ENCODE measurements around the gene GRM4. TPM values are rescaled to one million over a fixed set of nuclear protein-coding genes. Genes with fewer than 3 reads are reported as not detected.
A peak's percentile ranks its signal among the peaks of the same experiment; 100 is the strongest.

Gene GRM4
- total and polyA plus RNA-seq, 8 donors: 0.30 to 0.70 (median 0.43) TPM; not detected in 2

DNA sequence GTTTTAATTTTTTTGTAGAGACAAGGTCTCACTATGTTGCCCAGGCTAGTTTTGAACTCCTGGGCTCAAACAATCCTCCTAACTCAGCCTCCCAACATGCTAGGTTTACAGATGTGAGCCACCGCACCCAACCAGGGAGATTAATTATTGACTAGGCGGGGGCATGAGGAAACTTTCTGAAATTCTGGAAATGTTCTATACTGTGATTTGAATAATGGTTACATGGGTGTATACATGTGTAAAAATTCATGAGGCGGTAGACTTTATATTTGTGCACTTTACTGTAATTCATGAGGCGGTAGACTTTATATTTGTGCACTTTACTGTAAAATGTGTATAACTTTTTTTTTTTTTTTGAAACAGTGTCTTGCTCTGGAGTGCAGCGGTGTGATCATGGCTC lies 147.2 kb downstream of the GRM4 start:
- DNase-seq (no peak), ATAC-seq (no peak)
- peaks cover 0 to 4% of the 10 kb centered on the region in 2 donors for H3K9me3 ChIP-seq
- H3K27ac ChIP-seq: no peak overlapping the region
- intact Hi-C loops (cut with DNase I): no loop called here
- no peaks in the 10 kb centered on the region for H3K4me1 ChIP-seq
- TF ChIP-seq CTCF (IDR thresholded peaks at IDR 0.05): no peak
- H3K4me3 ChIP-seq: no peak overlapping the region
- peaks cover 0 to 16% of the 10 kb centered on the region in 2 donors for H3K27me3 ChIP-seq
- no peaks in the 10 kb centered on the region for H3K36me3 ChIP-seq

- no peak overlapping the region for H3K27ac ChIP-seq
- H3K36me3 ChIP-seq: no peaks in the 10 kb centered on the region
- DNase-seq (no peak), ATAC-seq (no peak)
- intact Hi-C loops (cut with DNase I): no loop called here
- H3K4me1 ChIP-seq: no peaks in the 10 kb centered on the region
- H3K4me3 ChIP-seq: no peak overlapping the region
- no peak for TF ChIP-seq CTCF (IDR thresholded peaks at IDR 0.05)
- H3K9me3 ChIP-seq: peaks cover 0 to 4% of the 10 kb centered on the region in 2 donors
- H3K27me3 ChIP-seq: peaks cover 0 to 22% of the 10 kb centered on the region in 2 donors
Observed at GRCh38 chr6:33997265-33997664, 148.6 kb downstream of the GRM4 start.

- ATAC-seq (no peak), DNase-seq (no peak)
- Histone ChIP-seq H3K9me3 (peaks cover 0 to 4% of the 10 kb centered on the region in 2 donors), H3K4me1 (no peaks in the 10 kb centered on the region), H3K27ac (no peak overlapping the region), H3K4me3 (no peak overlapping the region), H3K36me3 (no peaks in the 10 kb centered on the region), H3K27me3 (peaks cover 0 to 12% of the 10 kb centered on the region in 2 donors)
- intact Hi-C loops (cut with DNase I): no loop called here
- no peak for TF ChIP-seq CTCF (IDR thresholded peaks at IDR 0.05)
Observed at GRCh38 chr6:33996120-33996475, 149.8 kb downstream of the GRM4 start.

DNA sequence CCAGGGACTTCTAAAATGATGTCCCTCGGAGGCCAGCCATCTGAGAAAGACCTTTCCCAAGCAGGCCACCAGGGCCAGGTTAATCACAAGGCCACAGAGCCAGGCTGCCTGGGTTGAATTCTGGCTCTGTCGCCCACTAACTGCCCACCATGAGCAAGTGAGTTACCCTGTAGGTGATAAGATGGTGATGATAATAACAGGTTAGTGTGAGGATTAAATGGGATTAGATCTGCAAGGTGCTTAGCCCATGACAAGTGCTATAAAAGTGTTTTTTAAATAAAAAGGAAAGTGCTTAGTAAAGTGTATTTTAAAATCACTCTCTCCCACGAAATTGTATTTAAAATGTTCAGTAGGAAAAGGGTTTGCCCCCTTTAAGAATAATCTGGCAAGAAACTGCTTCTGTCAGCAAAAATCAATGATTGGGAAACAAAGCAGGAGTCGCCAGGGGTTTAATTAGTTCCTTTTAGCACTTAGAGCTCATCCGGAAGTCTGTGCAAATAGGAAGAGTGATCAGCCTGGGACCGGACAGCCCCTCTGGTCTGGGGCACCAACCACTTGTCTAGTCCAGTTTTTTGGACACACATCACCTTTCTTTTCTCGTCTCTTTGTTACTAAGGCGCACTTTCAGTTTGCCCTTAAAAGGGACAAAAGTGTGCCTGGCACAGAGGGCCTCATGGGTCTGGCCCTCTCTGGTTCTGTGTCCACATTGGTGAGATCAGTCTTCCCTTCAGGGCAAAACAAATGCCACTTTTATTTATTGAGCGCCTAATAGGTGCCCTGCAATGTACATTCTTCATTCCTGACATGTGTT lies 150.4 kb downstream of the GRM4 start:
- Histone ChIP-seq H3K36me3 (no peaks in the 10 kb centered on the region), H3K27me3 (peaks cover 0 to 12% of the 10 kb centered on the region in 2 donors), H3K27ac (no peak overlapping the region), H3K9me3 (peaks cover 0 to 4% of the 10 kb centered on the region in 2 donors), H3K4me1 (no peaks in the 10 kb centered on the region), H3K4me3 (no peak overlapping the region)
- no peak for DNase-seq
- intact Hi-C loops (cut with DNase I): no loop called here
- TF ChIP-seq CTCF (IDR thresholded peaks at IDR 0.05): no peak
- no peak for ATAC-seq

DNA sequence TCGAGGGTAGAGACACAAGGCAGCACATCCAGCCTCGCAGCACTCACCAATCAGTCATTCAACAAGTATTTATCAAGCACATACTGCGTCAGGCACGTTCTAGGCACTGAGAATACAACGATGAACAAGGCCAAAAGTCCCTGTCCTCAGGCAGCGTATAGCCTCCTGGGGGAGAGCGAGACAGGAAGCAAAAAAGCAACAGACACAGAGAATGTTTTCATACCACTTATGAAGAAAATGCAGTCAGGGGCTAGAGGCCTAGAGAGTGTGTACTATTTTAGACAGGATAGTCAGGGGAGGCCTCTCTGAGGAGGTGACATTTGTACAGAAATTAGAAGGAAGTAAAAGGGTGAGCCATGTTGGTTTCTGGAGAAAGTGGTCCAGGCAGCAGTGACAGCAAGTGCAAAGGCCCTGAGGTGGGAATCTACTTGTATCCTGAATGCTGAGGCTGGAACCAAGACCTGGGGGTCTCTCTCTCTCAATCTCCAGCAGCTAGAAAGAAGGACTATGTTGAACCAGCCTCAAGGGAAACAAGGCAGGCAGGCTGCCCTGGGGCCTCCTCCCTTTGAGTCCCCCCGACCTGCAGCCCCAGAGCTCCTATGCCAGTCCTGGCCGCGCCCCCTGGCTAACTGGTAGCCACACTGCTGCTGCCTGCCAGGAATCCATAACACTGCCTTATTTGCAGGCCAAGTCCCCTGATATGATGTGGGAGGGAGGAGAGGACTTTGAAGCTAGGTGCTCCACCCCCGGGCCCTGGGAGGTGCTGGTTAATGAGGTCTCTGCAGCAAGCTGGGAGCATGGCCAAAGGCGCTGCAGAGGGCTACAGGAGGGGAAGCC lies 151.2 kb downstream of the GRM4 start:
- no peak for TF ChIP-seq CTCF (IDR thresholded peaks at IDR 0.05)
- H3K27me3 ChIP-seq: peaks cover 0 to 12% of the 10 kb centered on the region in 2 donors
- H3K4me1 ChIP-seq: no peaks in the 10 kb centered on the region
- no peak overlapping the region for H3K27ac ChIP-seq
- no peaks in the 10 kb centered on the region for H3K36me3 ChIP-seq
- intact Hi-C loops (cut with DNase I): no loop called here
- no peak overlapping the region for H3K4me3 ChIP-seq
- no peak for ATAC-seq
- peak in 1 of 4 donors; percentile 45 for DNase-seq
- H3K9me3 ChIP-seq: peaks cover 0 to 4% of the 10 kb centered on the region in 2 donors
